Panc1 (cell line): ENCODE measurements around the gene MGAT5B. TPM values are rescaled to one million over a fixed set of nuclear protein-coding genes. Genes with fewer than 3 reads are reported as not detected.

Experiments
- ATAC-seq: fragments of 200-7000 bp; cut with Tn5 transposase; 2 replicates; pipeline ENCODE4 v1.9.1; 2020; ENCODE audit warnings: mild to moderate bottlenecking, moderate library complexity
- BruUV-seq: library from RNA; stranded (reverse); fragments of 400-500 nt; replicated peaks from 2 replicates; lab custom pipeline; 2021; lab: Mats Ljungman, UMichigan
- CTCF ChIA-PET: fragments of 300-600 bp; sonication (Branson Sonifier 250); formaldehyde crosslinking; loops from one replicate; lab custom pipeline; 2022; ENCODE audit warnings: antibody characterized with exemption; lab: Charles Lee
- POLR2A ChIA-PET: fragments of 300-600 bp; sonication (Branson Sonifier 250); formaldehyde crosslinking; loops from one replicate; lab custom pipeline; 2022; ENCODE audit warnings: antibody characterized with exemption; lab: Charles Lee
- DNase-seq: peaks from one replicate; pipeline ENCODE4 v3.0.0-alpha.2; 2010; ENCODE audit warnings: low read depth, low spot score
- H3K27ac ChIP-seq: 2 replicates; pipeline ENCODE4 v1.5.1; 2011; ENCODE audit warnings: mild to moderate bottlenecking, low read length, inconsistent platforms
- H3K27me3 ChIP-seq: fragments of 200-500 bp; sonication (Bioruptor generic); 2 replicates; pipeline ENCODE4 v1.6.0; 2014; ENCODE audit warnings: low read length, inconsistent platforms; ENCODE audit not compliant: control insufficient read depth, insufficient read depth
- H3K36me3 ChIP-seq: fragments of 200-500 bp; sonication (Bioruptor generic); 2 replicates; pipeline ENCODE4 v1.5.1; 2014; ENCODE audit warnings: inconsistent platforms, mild to moderate bottlenecking, low read length, moderate library complexity; ENCODE audit not compliant: control insufficient read depth, insufficient read depth
- H3K4me1 ChIP-seq: 2 replicates; pipeline ENCODE4 v1.5.1; 2011; ENCODE audit warnings: inconsistent platforms, mild to moderate bottlenecking, low read length, moderate library complexity; ENCODE audit not compliant: control insufficient read depth, insufficient read depth
- H3K4me3 ChIP-seq, 2 experiments: 2 replicates each; pipeline ENCODE4 v1.5.1; 2011 to 2012; ENCODE audit warnings: low read depth in 2 of 2, low read length in 2 of 2, mild to moderate bottlenecking in 2 of 2, inconsistent platforms in 1 of 2, moderate library complexity in 1 of 2
- H3K9me3 ChIP-seq: fragments of 200-500 bp; sonication (Bioruptor generic); 2 replicates; pipeline ENCODE4 v1.5.1; 2014; ENCODE audit warnings: low read depth, mild to moderate bottlenecking, inconsistent platforms, low read length, moderate library complexity; ENCODE audit not compliant: control insufficient read depth, insufficient read depth
- CTCF ChIP-seq: fragments of 450-650 bp; IDR thresholded peaks from 2 replicates; pipeline ENCODE4 v1.5.1; 2017; ENCODE audit warnings: mild to moderate bottlenecking
- POLR2AphosphoS5 ChIP-seq: IDR thresholded peaks from 2 replicates; pipeline ENCODE4 v1.6.1; 2012; ENCODE audit warnings: mild to moderate bottlenecking, low read depth, low read length, moderate library complexity
- REST ChIP-seq, 2 experiments: IDR thresholded peaks; 2 replicates each; pipeline ENCODE4 v1.6.1; 2011 to 2012; ENCODE audit warnings: low read depth in 2 of 2, control low read depth in 1 of 2, low read length in 1 of 2, mild to moderate bottlenecking in 1 of 2, moderate library complexity in 1 of 2; ENCODE audit not compliant: insufficient read depth in 1 of 2
- SIN3A ChIP-seq: IDR thresholded peaks from 2 replicates; pipeline ENCODE4 v1.6.1; 2012; ENCODE audit warnings: low read depth, mild to moderate bottlenecking, low read length, moderate library complexity, borderline replicate concordance; ENCODE audit not compliant: insufficient read depth
- TCF7L2 ChIP-seq: IDR thresholded peaks from 2 replicates; pipeline ENCODE4 v1.6.1; 2011; ENCODE audit warnings: mild to moderate bottlenecking, low read depth, low read length, inconsistent platforms
- in situ Hi-C: cut with HindIII; loops from 2 replicates; pipeline ENCODE4 v1.10.0; 2016; ENCODE audit warnings: low sequenced_read_pairs, low pct_unique_long_range_greater_than_20kb
- intact Hi-C: fragments of 100-400 bp; cut with micrococcal nuclease; formaldehyde crosslinking; loops from one replicate; pipeline ENCODE4 v1.10.0; 2022; ENCODE audit not compliant: unreplicated experiment
- total RNA-seq: library from RNA; stranded (reverse); gene quantifications from one replicate; pipeline ENCODE4 v1.2.1, GENCODE V29; 2021; ENCODE audit not compliant: unreplicated experiment

Gene MGAT5B
- total RNA-seq, 1 experiment from 2014 or later: 34.9 TPM

- TF ChIP-seq SIN3A: no peak
- no peak for TF ChIP-seq TCF7L2
- no peak for TF ChIP-seq REST (IDR thresholded peaks at IDR 0.05; ENCODE audit: insufficient read depth in 1 of 2, low read depth in 2 of 2, low read length in 1 of 2)
- no peak for TF ChIP-seq CTCF
- H3K9me3 ChIP-seq: no peaks in the 10 kb centered on the region
- H3K4me1 ChIP-seq: no peaks in the 10 kb centered on the region
- H3K27ac ChIP-seq: no peak overlapping the region
- no peaks in the 10 kb centered on the region for H3K27me3 ChIP-seq
- no TSS peak for BruUV-seq
- CTCF ChIA-PET: interaction anchor here (0.6 kb wide), 1 partner anchor 31 kb away, joined by 4 read pairs; no protein-coding TSS in a partner anchor
- in situ Hi-C loops: no loop called here
- no peaks in the 10 kb centered on the region for H3K36me3 ChIP-seq
- POLR2A ChIA-PET: interaction anchor here (0.6 kb wide), 2 partner anchors 11 to 99 kb away, joined by 6 to 7 read pairs; no protein-coding TSS in a partner anchor
- DNase-seq (no peak), ATAC-seq (no peak)
- H3K4me3 ChIP-seq: no peak overlapping the region
- intact Hi-C loops: no loop called here
Observed at GRCh38 chr17:76827736-76828135, 40.5 kb upstream of the MGAT5B start.

GRCh38 chr17:76830987-76831715, 37.1 kb upstream of the MGAT5B start:
- TF ChIP-seq CTCF: no peak
- TF ChIP-seq REST (IDR thresholded peaks at IDR 0.05; ENCODE audit: insufficient read depth in 1 of 2, low read depth in 2 of 2, low read length in 1 of 2): no peak
- no peak for TF ChIP-seq TCF7L2
- no peak for TF ChIP-seq SIN3A
- no peak for TF ChIP-seq POLR2AphosphoS5
- no peaks in the 10 kb centered on the region for H3K9me3 ChIP-seq
- no peaks in the 10 kb centered on the region for H3K27me3 ChIP-seq
- H3K27ac ChIP-seq: no peak overlapping the region
- DNase-seq (no peak), ATAC-seq (no peak)
- in situ Hi-C loops: no loop called here
- POLR2A ChIA-PET: interaction anchor here (0.6 kb wide), 1 partner anchor 18 kb away, joined by 3 read pairs; no protein-coding TSS in a partner anchor
- H3K36me3 ChIP-seq: no peaks in the 10 kb centered on the region
- intact Hi-C loops: no loop called here
- H3K4me3 ChIP-seq: no peak overlapping the region
- CTCF ChIA-PET: no interaction called here
- BruUV-seq: no TSS peak
- H3K4me1 ChIP-seq: no peaks in the 10 kb centered on the region
